Adipocyte (in vitro differentiated cells): ENCODE data around the gene BLNK.

Source experiments
- DNase-seq: peaks from one replicate; pipeline ENCODE4 v3.0.0-alpha.2; 2015; ENCODE audit warnings: low read depth
- H3K27me3 ChIP-seq: replicated peaks from 2 replicates; pipeline ENCODE4 v1.7.0; 2013; ENCODE audit warnings: mild to moderate bottlenecking, low read length, moderate library complexity; ENCODE audit not compliant: control insufficient read depth, insufficient read depth
- H3K36me3 ChIP-seq: 2 replicates; pipeline ENCODE4 v1.7.0; 2013; ENCODE audit warnings: low read length, mild to moderate bottlenecking, moderate library complexity; ENCODE audit not compliant: control insufficient read depth, insufficient read depth, severe bottlenecking
- H3K4me1 ChIP-seq: 2 replicates; pipeline ENCODE4 v1.7.0; 2013; ENCODE audit warnings: mild to moderate bottlenecking, low read length, moderate library complexity; ENCODE audit not compliant: control insufficient read depth, insufficient read depth
- H3K4me3 ChIP-seq: 2 replicates; pipeline ENCODE4 v1.7.0; 2013; ENCODE audit warnings: mild to moderate bottlenecking, low read length, moderate library complexity
- H3K9ac ChIP-seq: 2 replicates; pipeline ENCODE4 v1.7.0; 2013; ENCODE audit warnings: mild to moderate bottlenecking, low read length, moderate library complexity
- H3K9me3 ChIP-seq: 2 replicates; pipeline ENCODE4 v1.7.0; 2013; ENCODE audit warnings: mild to moderate bottlenecking, low read length, moderate library complexity; ENCODE audit not compliant: control insufficient read depth

The BLNK gene

GRCh38 chr10:96287392-96288105, 16.2 kb upstream of the BLNK start:
- Histone ChIP-seq H3K9ac (no peak overlapping the region), H3K4me1 (peaks cover 6% of the 10 kb centered on the region), H3K4me3 (no peak overlapping the region), H3K36me3 (no peaks in the 10 kb centered on the region), H3K9me3 (no peaks in the 10 kb centered on the region), H3K27me3 (peaks cover 13% of the 10 kb centered on the region)
- no peak for DNase-seq

- H3K36me3 ChIP-seq = no peaks in the 10 kb centered on the region
- H3K9me3 ChIP-seq = no peaks in the 10 kb centered on the region
- H3K27me3 ChIP-seq = peaks cover 6% of the 10 kb centered on the region
- peaks cover 6% of the 10 kb centered on the region for H3K4me1 ChIP-seq
- no peak for DNase-seq
- H3K4me3 ChIP-seq = no peak overlapping the region
- H3K9ac ChIP-seq = no peak overlapping the region
Observed at GRCh38 chr10:96285331-96285752, 14.0 kb upstream of the BLNK start.

GRCh38 chr10:96283756-96284155, 12.4 kb upstream of the BLNK start:
- Histone ChIP-seq H3K4me1 (peaks cover 6% of the 10 kb centered on the region), H3K27me3 (peaks cover 6% of the 10 kb centered on the region), H3K4me3 (no peak overlapping the region), H3K36me3 (no peaks in the 10 kb centered on the region), H3K9ac (no peak overlapping the region), H3K9me3 (no peaks in the 10 kb centered on the region)
- DNase-seq = no peak

GRCh38 chr10:96283351-96283750, 12.0 kb upstream of the BLNK start:
- H3K4me3 ChIP-seq = no peak overlapping the region

GRCh38 chr10:96281444-96282029, 10.2 kb upstream of the BLNK start:
- no peaks in the 10 kb centered on the region for H3K9me3 ChIP-seq
- H3K27me3 ChIP-seq = peaks cover 2% of the 10 kb centered on the region
- no peak overlapping the region for H3K4me3 ChIP-seq
- H3K4me1 ChIP-seq = no peaks in the 10 kb centered on the region
- H3K9ac ChIP-seq = no peak overlapping the region
- DNase-seq = no peak
- H3K36me3 ChIP-seq = no peaks in the 10 kb centered on the region

More at GRCh38 chr10:96283351-96283750, 12.0 kb upstream of the BLNK start:
- DNase-seq = no peak
- Histone ChIP-seq H3K36me3 (no peaks in the 10 kb centered on the region), H3K27me3 (peaks cover 6% of the 10 kb centered on the region), H3K9ac (no peak overlapping the region), H3K4me1 (peaks cover 6% of the 10 kb centered on the region), H3K9me3 (no peaks in the 10 kb centered on the region)

GRCh38 chr10:96280859-96281258, 9.5 kb upstream of the BLNK start:
- Histone ChIP-seq H3K9me3 (no peaks in the 10 kb centered on the region), H3K4me3 (no peak overlapping the region), H3K27me3 (no peaks in the 10 kb centered on the region), H3K36me3 (no peaks in the 10 kb centered on the region), H3K9ac (no peak overlapping the region), H3K4me1 (peaks cover 4% of the 10 kb centered on the region)
- no peak for DNase-seq

GRCh38 chr10:96279191-96279641, 7.8 kb upstream of the BLNK start:
- Histone ChIP-seq H3K4me1 (peaks cover 9% of the 10 kb centered on the region), H3K9ac (no peak overlapping the region), H3K27me3 (no peaks in the 10 kb centered on the region), H3K4me3 (no peak overlapping the region), H3K36me3 (no peaks in the 10 kb centered on the region), H3K9me3 (no peaks in the 10 kb centered on the region)
- no peak for DNase-seq

GRCh38 chr10:96276831-96277230, 5.5 kb upstream of the BLNK start:
- Histone ChIP-seq H3K4me1 (peaks cover 23% of the 10 kb centered on the region), H3K9ac (no peak overlapping the region), H3K27me3 (no peaks in the 10 kb centered on the region), H3K36me3 (no peaks in the 10 kb centered on the region), H3K4me3 (no peak overlapping the region), H3K9me3 (no peaks in the 10 kb centered on the region)
- no peak for DNase-seq

GRCh38 chr10:96276426-96276825, 5.1 kb upstream of the BLNK start:
- DNase-seq = no peak
- Histone ChIP-seq H3K9me3 (no peaks in the 10 kb centered on the region), H3K27me3 (no peaks in the 10 kb centered on the region), H3K9ac (no peak overlapping the region), H3K36me3 (no peaks in the 10 kb centered on the region), H3K4me3 (no peak overlapping the region), H3K4me1 (peaks cover 27% of the 10 kb centered on the region)

GRCh38 chr10:96275685-96276418, 4.5 kb upstream of the BLNK start:
- Histone ChIP-seq H3K4me3 (no peak overlapping the region), H3K27me3 (no peaks in the 10 kb centered on the region), H3K4me1 (peaks cover 31% of the 10 kb centered on the region), H3K9ac (no peak overlapping the region), H3K9me3 (no peaks in the 10 kb centered on the region), H3K36me3 (no peaks in the 10 kb centered on the region)
- DNase-seq = no peak
